Hypothalamus (tissue), 51 donors: ENCODE data around the gene ATP6V1G2.
"Not testable (repeated sequence)": the region's sequence is repeated elsewhere in the genome, so short reads cannot be mapped to it uniquely, and the experiment has no call there.

Source experiments
- DNase-seq, 51 donors: peaks; one replicate each; lab custom pipeline; 2025; lab: John Stamatoyannopoulos, UW

The ATP6V1G2 gene

GRCh38 chr6:31532644-31533454 lies 13.6 kb downstream of the ATP6V1G2 start:
- DNase-seq, result no peak

- DNase-seq, result no peak
Measured at GRCh38 chr6:31531771-31532643, 14.4 kb downstream of the ATP6V1G2 start.

GRCh38 chr6:31531162-31531561 lies 15.2 kb downstream of the ATP6V1G2 start:
- DNase-seq, result no peak

- DNase-seq, result no peak
Measured at GRCh38 chr6:31530659-31531058, 15.7 kb downstream of the ATP6V1G2 start.

GRCh38 chr6:31529329-31530150 lies 16.9 kb downstream of the ATP6V1G2 start:
- no peak for DNase-seq

GRCh38 chr6:31528821-31529328 lies 17.5 kb downstream of the ATP6V1G2 start, which contains the start of gene MCCD1:
MCCD1 (plus strand) TSS chr6:31528962; CDS start chr6:31529015, 53 bp downstream.
- no peak for DNase-seq

GRCh38 chr6:31528307-31528777 lies 18.1 kb downstream of the ATP6V1G2 start:
- no peak for DNase-seq

- no peak for DNase-seq
Measured at GRCh38 chr6:31525932-31526591, 20.3 kb downstream of the ATP6V1G2 start.

GRCh38 chr6:31525553-31525931 lies 20.9 kb downstream of the ATP6V1G2 start:
- DNase-seq, result no peak

GRCh38 chr6:31521835-31522234 lies 24.6 kb downstream of the ATP6V1G2 start:
- DNase-seq, result no peak

GRCh38 chr6:31513456-31514165 lies 32.8 kb downstream of the ATP6V1G2 start:
- no peak for DNase-seq

- no peak for DNase-seq
Measured at GRCh38 chr6:31510007-31510406, 36.4 kb downstream of the ATP6V1G2 start.

- DNase-seq, result not testable (repeated sequence)
Measured at GRCh38 chr6:31509036-31509435, 37.4 kb downstream of the ATP6V1G2 start.

GRCh38 chr6:31502586-31502985 lies 43.8 kb downstream of the ATP6V1G2 start:
- DNase-seq, result no peak

GRCh38 chr6:31499648-31500047 lies 46.8 kb downstream of the ATP6V1G2 start:
- DNase-seq, result not testable (repeated sequence)

- peak in 2 of 51 donors; percentile 2 to 4 for DNase-seq
Measured at GRCh38 chr6:31498748-31499147, 47.7 kb downstream of the ATP6V1G2 start.

GRCh38 chr6:31497531-31498476 lies 48.6 kb downstream of the ATP6V1G2 start, which contains the start of gene MICB:
MICB (plus strand) TSS chr6:31498145; CDS start chr6:31498194, 49 bp downstream.
- peak in 27 of 51 donors; percentile 5 to 51 (median 23) for DNase-seq

- DNase-seq, result peak in 1 of 51 donors; percentile 8
Measured at GRCh38 chr6:31496826-31497225, 49.6 kb downstream of the ATP6V1G2 start.
